Measurements from ENCODE around the gene HTR3B.

DNA sequence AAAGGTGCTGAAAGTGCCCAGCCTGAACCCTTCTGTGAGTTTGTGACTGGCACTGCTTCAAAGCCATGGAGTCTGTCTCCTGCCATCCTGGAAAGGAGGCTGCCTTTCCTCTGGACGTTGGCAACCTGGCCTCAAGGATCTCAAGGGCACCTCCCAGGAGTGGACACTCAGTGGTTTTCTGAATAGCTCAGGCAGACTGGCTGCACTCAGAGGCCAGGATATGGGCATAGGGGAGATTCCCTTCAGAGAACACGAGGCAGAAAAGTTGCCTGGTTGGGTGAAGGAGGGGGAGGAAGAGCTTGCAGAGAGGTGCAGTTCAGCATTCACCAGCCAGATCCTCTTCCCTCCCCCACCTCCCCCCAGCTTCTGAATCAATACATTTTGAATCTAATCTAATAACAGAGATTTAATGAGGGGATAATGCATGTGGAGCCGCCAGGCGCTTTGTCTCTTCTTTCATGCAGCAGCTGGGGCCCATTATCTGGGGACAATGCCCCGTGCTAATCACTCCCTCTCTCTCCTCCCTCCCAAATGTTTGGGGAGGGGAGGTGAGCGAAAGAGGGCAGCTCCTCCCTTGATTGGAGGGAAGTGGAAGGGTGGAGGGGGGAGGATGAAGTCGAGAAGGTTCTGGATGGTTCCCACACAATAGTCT, 88.0 kb downstream of the HTR3B start:
- TF ChIP-seq, protein P1, sequence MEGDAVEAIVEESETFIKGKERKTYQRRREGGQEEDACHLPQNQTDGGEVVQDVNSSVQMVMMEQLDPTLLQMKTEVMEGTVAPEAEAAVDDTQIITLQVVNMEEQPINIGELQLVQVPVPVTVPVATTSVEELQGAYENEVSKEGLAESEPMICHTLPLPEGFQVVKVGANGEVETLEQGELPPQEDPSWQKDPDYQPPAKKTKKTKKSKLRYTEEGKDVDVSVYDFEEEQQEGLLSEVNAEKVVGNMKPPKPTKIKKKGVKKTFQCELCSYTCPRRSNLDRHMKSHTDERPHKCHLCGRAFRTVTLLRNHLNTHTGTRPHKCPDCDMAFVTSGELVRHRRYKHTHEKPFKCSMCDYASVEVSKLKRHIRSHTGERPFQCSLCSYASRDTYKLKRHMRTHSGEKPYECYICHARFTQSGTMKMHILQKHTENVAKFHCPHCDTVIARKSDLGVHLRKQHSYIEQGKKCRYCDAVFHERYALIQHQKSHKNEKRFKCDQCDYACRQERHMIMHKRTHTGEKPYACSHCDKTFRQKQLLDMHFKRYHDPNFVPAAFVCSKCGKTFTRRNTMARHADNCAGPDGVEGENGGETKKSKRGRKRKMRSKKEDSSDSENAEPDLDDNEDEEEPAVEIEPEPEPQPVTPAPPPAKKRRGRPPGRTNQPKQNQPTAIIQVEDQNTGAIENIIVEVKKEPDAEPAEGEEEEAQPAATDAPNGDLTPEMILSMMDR (IDR thresholded peaks at IDR 0.05) = no peak
- no peak for TF ChIP-seq EZH2 (IDR thresholded peaks at IDR 0.05)
- TF ChIP-seq EZH2phosphoT487 (IDR thresholded peaks at IDR 0.05) = peak; percentile 49

Data from neural progenitor cell (in vitro differentiated cells).